ENCODE data around the gene MIF4GD. TPM values are rescaled to one million over a fixed set of nuclear protein-coding genes. Genes with fewer than 3 reads are reported as not detected.

The MIF4GD gene
- total and polyA plus RNA-seq, 2 donors (not counting 1 experiment from before 2014, with no cell fraction given), result 6.3 to 10.3 TPM

- Histone ChIP-seq H3K4me1 (ENCODE audit: control insufficient read depth, extremely low read depth, insufficient read depth, low read length) (no peaks in the 10 kb centered on the region), H3K9me3 (ENCODE audit: control insufficient read depth, insufficient read depth, low read depth, low read length) (no peaks in the 10 kb centered on the region), H3K9ac (ENCODE audit: insufficient read depth, low read length) (no peak overlapping the region), H3K27me3 (ENCODE audit: control insufficient read depth, insufficient read depth, low read length) (no peaks in the 10 kb centered on the region), H3K4me2 (ENCODE audit: extremely low read depth, insufficient read depth, low read length) (no peak overlapping the region), H2AFZ (ENCODE audit: low read length) (no peak overlapping the region), H3K4me3 (replicated peaks in 1 of 4; ENCODE audit: control extremely low read depth in 1 of 4, insufficient read depth in 1 of 4, low read depth in 3 of 4, low read length in 4 of 4) (no peak overlapping the region), H3K27ac (ENCODE audit: insufficient read depth, low read length) (no peak overlapping the region), H3K36me3 (ENCODE audit: control insufficient read depth, insufficient read depth, low read length) (peaks cover 33% of the 10 kb centered on the region), H4K20me1 (ENCODE audit: control insufficient read depth, extremely low read depth, insufficient read depth, low read length) (no peaks in the 10 kb centered on the region), H3K79me2 (ENCODE audit: control insufficient read depth, insufficient read depth, low read length) (no peaks in the 10 kb centered on the region)
- TF ChIP-seq EZH2 (IDR thresholded peaks at IDR 0.05; ENCODE audit: low read length, missing control alignments) (no peak), CTCF (conservative IDR thresholded peaks at IDR 0.05 in 1 of 2, IDR thresholded peaks at IDR 0.05 in 1 of 2; ENCODE audit: low read depth in 1 of 2, low read length in 2 of 2) (no peak)
- DNase-seq (ENCODE audit: low read depth in 2 of 2), result no peak
Measured at GRCh38 chr17:75231071-75231470, 40.0 kb downstream of the MIF4GD start.

- no peak overlapping the region for H3K4me3 ChIP-seq (replicated peaks in 1 of 4; ENCODE audit: control extremely low read depth in 1 of 4, insufficient read depth in 1 of 4, low read depth in 3 of 4, low read length in 4 of 4)
- TF ChIP-seq EZH2 (IDR thresholded peaks at IDR 0.05; ENCODE audit: low read length, missing control alignments) (no peak), CTCF (conservative IDR thresholded peaks at IDR 0.05 in 1 of 2, IDR thresholded peaks at IDR 0.05 in 1 of 2; ENCODE audit: low read depth in 1 of 2, low read length in 2 of 2) (no peak)
- no peaks in the 10 kb centered on the region for H4K20me1 ChIP-seq (ENCODE audit: control insufficient read depth, extremely low read depth, insufficient read depth, low read length)
- H3K9me3 ChIP-seq (ENCODE audit: control insufficient read depth, insufficient read depth, low read depth, low read length), result no peaks in the 10 kb centered on the region
- DNase-seq (ENCODE audit: low read depth in 2 of 2), result no peak
- no peaks in the 10 kb centered on the region for H3K79me2 ChIP-seq (ENCODE audit: control insufficient read depth, insufficient read depth, low read length)
- H3K4me1 ChIP-seq (ENCODE audit: control insufficient read depth, extremely low read depth, insufficient read depth, low read length), result no peaks in the 10 kb centered on the region
- H3K36me3 ChIP-seq (ENCODE audit: control insufficient read depth, insufficient read depth, low read length), result peaks cover 34% of the 10 kb centered on the region
- H3K27me3 ChIP-seq (ENCODE audit: control insufficient read depth, insufficient read depth, low read length), result no peaks in the 10 kb centered on the region
- no peak overlapping the region for H3K9ac ChIP-seq (ENCODE audit: insufficient read depth, low read length)
- no peak overlapping the region for H2AFZ ChIP-seq (ENCODE audit: low read length)
- H3K27ac ChIP-seq (ENCODE audit: insufficient read depth, low read length), result no peak overlapping the region
- H3K4me2 ChIP-seq (ENCODE audit: extremely low read depth, insufficient read depth, low read length), result no peak overlapping the region
Measured at GRCh38 chr17:75228847-75229246, 42.2 kb downstream of the MIF4GD start.

- Histone ChIP-seq H2AFZ (ENCODE audit: low read length) (no peak overlapping the region), H3K27me3 (ENCODE audit: control insufficient read depth, insufficient read depth, low read length) (no peaks in the 10 kb centered on the region), H3K4me2 (ENCODE audit: extremely low read depth, insufficient read depth, low read length) (no peak overlapping the region), H3K36me3 (ENCODE audit: control insufficient read depth, insufficient read depth, low read length) (peaks cover 34% of the 10 kb centered on the region), H3K4me1 (ENCODE audit: control insufficient read depth, extremely low read depth, insufficient read depth, low read length) (no peaks in the 10 kb centered on the region), H4K20me1 (ENCODE audit: control insufficient read depth, extremely low read depth, insufficient read depth, low read length) (no peaks in the 10 kb centered on the region), H3K4me3 (replicated peaks in 1 of 4; ENCODE audit: control extremely low read depth in 1 of 4, insufficient read depth in 1 of 4, low read depth in 3 of 4, low read length in 4 of 4) (no peak overlapping the region), H3K79me2 (ENCODE audit: control insufficient read depth, insufficient read depth, low read length) (no peaks in the 10 kb centered on the region), H3K27ac (ENCODE audit: insufficient read depth, low read length) (no peak overlapping the region), H3K9me3 (ENCODE audit: control insufficient read depth, insufficient read depth, low read depth, low read length) (no peaks in the 10 kb centered on the region), H3K9ac (ENCODE audit: insufficient read depth, low read length) (no peak overlapping the region)
- TF ChIP-seq EZH2 (IDR thresholded peaks at IDR 0.05; ENCODE audit: low read length, missing control alignments) (no peak), CTCF (conservative IDR thresholded peaks at IDR 0.05 in 1 of 2, IDR thresholded peaks at IDR 0.05 in 1 of 2; ENCODE audit: low read depth in 1 of 2, low read length in 2 of 2) (no peak)
- no peak for DNase-seq (ENCODE audit: low read depth in 2 of 2)
Measured at GRCh38 chr17:75228305-75228704, 42.7 kb downstream of the MIF4GD start.

All from fibroblast of lung (primary cell).